Esophagus muscularis mucosa (tissue), 4 donors: ENCODE data around the gene KHDRBS2. TPM values are rescaled to one million over a fixed set of nuclear protein-coding genes. Genes with fewer than 3 reads are reported as not detected.

Source experiments
- DNase-seq: peaks from one replicate; pipeline ENCODE4 v3.0.0-alpha.2; 2017; ENCODE audit errors: extremely low spot score
- H3K27ac ChIP-seq, 4 donors: fragments of 200-600 bp; sonication (generic); replicated peaks in 1 of 4; 1 replicate in 3 of 4; 2 replicates in 1 of 4; pipeline ENCODE4 v1.5.1; 2016 to 2019; ENCODE audit warnings: mild to moderate bottlenecking in 1 of 4
- H3K27me3 ChIP-seq, 4 donors: fragments of 200-600 bp; sonication (generic); one replicate each; pipeline versions ENCODE4 v1.5.1 to v1.6.0; 2016 to 2019
- H3K36me3 ChIP-seq, 4 donors: fragments of 200-600 bp; sonication (generic); one replicate each; pipeline ENCODE4 v1.5.1; 2016 to 2019
- H3K4me1 ChIP-seq, 4 donors: fragments of 200-600 bp; sonication (generic); one replicate each; pipeline ENCODE4 v1.5.1; 2016 to 2019
- H3K4me3 ChIP-seq, 4 donors: fragments of 200-600 bp; sonication (generic); 1 replicate in 2 of 4; 2 replicates in 2 of 4; pipeline ENCODE4 v1.5.1; 2016 to 2019; ENCODE audit warnings: mild to moderate bottlenecking in 4 of 4, moderate library complexity in 1 of 4
- H3K9me3 ChIP-seq, 4 donors: fragments of 200-600 bp; sonication (generic); 1 replicate in 3 of 4; 2 replicates in 1 of 4; pipeline ENCODE4 v1.5.1; 2016 to 2019
- EP300 ChIP-seq: sonication (generic); formaldehyde crosslinking; IDR thresholded peaks from one replicate; pipeline ENCODE4 v1.6.1; 2017; ENCODE audit warnings: antibody characterized with exemption
- POLR2A ChIP-seq: fragments of 450-650 bp; IDR thresholded peaks from one replicate; pipeline ENCODE4 v1.6.1; 2017; ENCODE audit warnings: antibody characterized with exemption, moderate library complexity, mild to moderate bottlenecking, low read depth
- POLR2AphosphoS5 ChIP-seq, 2 donors: sonication (generic); formaldehyde crosslinking; IDR thresholded peaks; one replicate each; pipeline ENCODE4 v1.6.1; 2017; ENCODE audit warnings: antibody characterized with exemption in 2 of 2
- WGBS: methylation state at CpG from one replicate; pipeline ENCODE4 v1.1.5; 2018; 5-methylcytosine and 5-hydroxymethylcytosine counted together
- intact Hi-C: fragments of 100-400 bp; cut with DNase I; formaldehyde crosslinking; loops from one replicate; pipeline ENCODE4 v1.15.1; 2023
- total RNA-seq, 4 donors: library from RNA; depleted of rRNA; stranded (reverse); fragments of >200 nt; gene quantifications; one replicate each; pipeline versions ENCODE4 v1.1.0 to v1.2.1, GENCODE V29; 2016
- TF ChIP-seq, protein P1 (sequence below), 3 experiments: fragments of 200-600 bp in 2 of 3; fragments of 450-650 bp in 1 of 3; sonication (generic) in 2 of 3; IDR thresholded peaks; one replicate each; pipeline ENCODE4 v1.5.1; 2017 to 2019; ENCODE audit warnings: antibody characterized with exemption in 3 of 3, mild to moderate bottlenecking in 2 of 3, moderate library complexity in 1 of 3

KHDRBS2 gene
- total RNA-seq, 4 donors from 2014 or later, result 0.17 to 1.7 (median 0.32) TPM; not detected in 1

DNA sequence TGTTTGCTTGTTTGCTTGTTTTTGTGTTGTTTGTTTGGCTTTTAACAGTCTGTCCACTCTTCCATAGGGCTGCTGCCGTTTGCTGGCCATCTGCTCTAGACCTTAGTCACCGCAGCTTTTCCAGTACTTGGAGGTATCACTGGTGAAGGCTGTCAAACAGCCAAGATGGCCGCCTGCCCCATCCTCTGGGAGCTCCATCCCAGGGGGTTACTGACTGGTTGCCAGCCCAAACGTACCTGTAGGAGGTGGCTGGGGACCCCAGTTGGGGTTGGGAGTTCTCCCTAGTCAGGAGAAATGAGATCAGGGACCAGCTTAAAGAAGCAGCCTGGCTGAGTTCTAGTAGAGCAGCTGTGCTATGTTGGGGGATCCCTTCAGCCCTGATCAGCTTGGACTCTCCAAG, 418.4 kb downstream of the KHDRBS2 start:
- no peak overlapping the region for H3K4me3 ChIP-seq
- 81% methylated on average over 4 of the region's 4 CpGs for WGBS
- H3K36me3 ChIP-seq, result no peaks in the 10 kb centered on the region
- intact Hi-C loops, result no loop called here
- no peak for DNase-seq
- no peak overlapping the region for H3K27ac ChIP-seq
- H3K4me1 ChIP-seq, result no peaks in the 10 kb centered on the region
- H3K27me3 ChIP-seq, result no peaks in the 10 kb centered on the region
- no peak for TF ChIP-seq EP300
- no peak for TF ChIP-seq POLR2A
- no peak for TF ChIP-seq POLR2AphosphoS5 (IDR thresholded peaks at IDR 0.05)
- TF ChIP-seq, protein P1, sequence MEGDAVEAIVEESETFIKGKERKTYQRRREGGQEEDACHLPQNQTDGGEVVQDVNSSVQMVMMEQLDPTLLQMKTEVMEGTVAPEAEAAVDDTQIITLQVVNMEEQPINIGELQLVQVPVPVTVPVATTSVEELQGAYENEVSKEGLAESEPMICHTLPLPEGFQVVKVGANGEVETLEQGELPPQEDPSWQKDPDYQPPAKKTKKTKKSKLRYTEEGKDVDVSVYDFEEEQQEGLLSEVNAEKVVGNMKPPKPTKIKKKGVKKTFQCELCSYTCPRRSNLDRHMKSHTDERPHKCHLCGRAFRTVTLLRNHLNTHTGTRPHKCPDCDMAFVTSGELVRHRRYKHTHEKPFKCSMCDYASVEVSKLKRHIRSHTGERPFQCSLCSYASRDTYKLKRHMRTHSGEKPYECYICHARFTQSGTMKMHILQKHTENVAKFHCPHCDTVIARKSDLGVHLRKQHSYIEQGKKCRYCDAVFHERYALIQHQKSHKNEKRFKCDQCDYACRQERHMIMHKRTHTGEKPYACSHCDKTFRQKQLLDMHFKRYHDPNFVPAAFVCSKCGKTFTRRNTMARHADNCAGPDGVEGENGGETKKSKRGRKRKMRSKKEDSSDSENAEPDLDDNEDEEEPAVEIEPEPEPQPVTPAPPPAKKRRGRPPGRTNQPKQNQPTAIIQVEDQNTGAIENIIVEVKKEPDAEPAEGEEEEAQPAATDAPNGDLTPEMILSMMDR (IDR thresholded peaks at IDR 0.05), result no peak
- peaks cover 0 to 6% (median 0%) of the 10 kb centered on the region in 4 donors for H3K9me3 ChIP-seq

- no peaks in the 10 kb centered on the region for H3K4me1 ChIP-seq
- intact Hi-C loops, result no loop called here
- no peak for DNase-seq
- H3K27ac ChIP-seq, result no peak overlapping the region
- H3K9me3 ChIP-seq, result peaks cover 0 to 4% (median 0%) of the 10 kb centered on the region in 4 donors
- H3K4me3 ChIP-seq, result no peak overlapping the region
- no peaks in the 10 kb centered on the region for H3K36me3 ChIP-seq
- H3K27me3 ChIP-seq, result no peaks in the 10 kb centered on the region
- WGBS, result 77% methylated on average over 3 of the region's 3 CpGs
- TF ChIP-seq POLR2AphosphoS5 (IDR thresholded peaks at IDR 0.05) (no peak), EP300 (no peak), POLR2A (no peak)
- TF ChIP-seq, protein P1 (IDR thresholded peaks at IDR 0.05), result no peak
Measured at GRCh38 chr6:61857541-61857940, 428.5 kb downstream of the KHDRBS2 start.

GRCh38 chr6:61841958-61842357, 444.1 kb downstream of the KHDRBS2 start:
- Histone ChIP-seq H3K9me3 (no peaks in the 10 kb centered on the region), H3K4me3 (no peak overlapping the region), H3K27me3 (no peaks in the 10 kb centered on the region), H3K36me3 (no peaks in the 10 kb centered on the region), H3K27ac (no peak overlapping the region), H3K4me1 (no peaks in the 10 kb centered on the region)
- intact Hi-C loops, result no loop called here
- no peak for DNase-seq
- no peak for TF ChIP-seq POLR2AphosphoS5 (IDR thresholded peaks at IDR 0.05)
- TF ChIP-seq POLR2A, result no peak
- no peak for TF ChIP-seq EP300
- TF ChIP-seq, protein P1 (IDR thresholded peaks at IDR 0.05), result no peak

DNA sequence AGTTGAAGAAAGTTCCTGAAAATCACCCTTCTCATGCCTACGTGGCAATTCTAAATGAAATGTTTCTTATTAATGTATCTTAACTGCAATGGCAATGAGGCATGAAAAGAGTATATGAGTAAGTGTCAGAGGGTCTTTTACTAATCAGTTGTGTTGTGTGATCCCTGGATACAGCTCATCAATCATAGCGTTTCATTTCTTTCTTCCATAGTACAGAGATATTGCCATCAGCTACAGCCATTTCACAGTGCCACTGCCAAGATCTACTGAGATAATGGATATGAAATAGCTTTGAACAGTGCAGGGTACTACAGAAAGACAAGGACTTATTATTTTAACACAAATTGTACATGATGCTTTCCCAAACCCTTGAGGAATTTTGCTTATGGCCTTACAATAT, 450.8 kb downstream of the KHDRBS2 start:
- no peak for DNase-seq
- Histone ChIP-seq H3K9me3 (no peaks in the 10 kb centered on the region), H3K36me3 (no peaks in the 10 kb centered on the region), H3K27me3 (no peaks in the 10 kb centered on the region), H3K27ac (no peak overlapping the region), H3K4me1 (no peaks in the 10 kb centered on the region), H3K4me3 (no peak overlapping the region)
- 71% methylated on average over 2 of the region's 2 CpGs for WGBS
- TF ChIP-seq EP300 (no peak), POLR2A (no peak), POLR2AphosphoS5 (IDR thresholded peaks at IDR 0.05) (no peak)
- TF ChIP-seq, protein P1 (IDR thresholded peaks at IDR 0.05), result no peak
- intact Hi-C loops, result no loop called here

- no peak overlapping the region for H3K27ac ChIP-seq
- WGBS, result 49% methylated on average over 2 of the region's 2 CpGs
- no peaks in the 10 kb centered on the region for H3K36me3 ChIP-seq
- no peak overlapping the region for H3K4me3 ChIP-seq
- H3K9me3 ChIP-seq, result no peaks in the 10 kb centered on the region
- no peak for DNase-seq
- H3K4me1 ChIP-seq, result no peaks in the 10 kb centered on the region
- TF ChIP-seq, protein P1 (IDR thresholded peaks at IDR 0.05), result no peak
- no peak for TF ChIP-seq EP300
- TF ChIP-seq POLR2A, result no peak
- no peak for TF ChIP-seq POLR2AphosphoS5 (IDR thresholded peaks at IDR 0.05)
- H3K27me3 ChIP-seq, result no peaks in the 10 kb centered on the region
- intact Hi-C loops, result no loop called here
Measured at GRCh38 chr6:61833176-61833755, 452.8 kb downstream of the KHDRBS2 start.
